Measurements from ENCODE around the gene PLA2G7. TPM values are rescaled to one million over a fixed set of nuclear protein-coding genes. Genes with fewer than 3 reads are reported as not detected.
"Not testable (repeated sequence)": the region's sequence is repeated elsewhere in the genome, so short reads cannot be mapped to it uniquely, and the experiment has no call there.

PLA2G7 gene
- total RNA-seq, 1 experiment from 2014 or later: 0.41 TPM

GRCh38 chr6:46746696-46747095 is 11.5 kb upstream of the PLA2G7 start, which contains the start of gene ANKRD66:
Gene ANKRD66 (plus strand): TSS chr6:46746933. CDS start chr6:46751949, 5,016 bp downstream.
- Histone ChIP-seq H3K4me3 (ENCODE audit: low read depth in 2 of 2, low read length in 2 of 2) (no peak within 1 kb of the TSS), H3K4me1 (ENCODE audit: control insufficient read depth, insufficient read depth, low read length) (no peaks in the 10 kb centered on the region), H3K9me3 (ENCODE audit: control insufficient read depth, insufficient read depth, low read depth, low read length) (no peaks in the 10 kb centered on the region), H3K27me3 (ENCODE audit: control insufficient read depth, insufficient read depth, low read length) (no peaks in the 10 kb centered on the region), H3K36me3 (ENCODE audit: control insufficient read depth, insufficient read depth, low read length) (no peaks in the 10 kb centered on the region), H3K27ac (ENCODE audit: low read length) (no peak within 1 kb of the TSS)
- no peak for ATAC-seq
- intact Hi-C loops (cut with micrococcal nuclease; ENCODE audit: unreplicated experiment): no loop called here
- ChIA-PET CTCF (no interaction called here), POLR2A (no interaction called here)
- TF ChIP-seq, protein P1, sequence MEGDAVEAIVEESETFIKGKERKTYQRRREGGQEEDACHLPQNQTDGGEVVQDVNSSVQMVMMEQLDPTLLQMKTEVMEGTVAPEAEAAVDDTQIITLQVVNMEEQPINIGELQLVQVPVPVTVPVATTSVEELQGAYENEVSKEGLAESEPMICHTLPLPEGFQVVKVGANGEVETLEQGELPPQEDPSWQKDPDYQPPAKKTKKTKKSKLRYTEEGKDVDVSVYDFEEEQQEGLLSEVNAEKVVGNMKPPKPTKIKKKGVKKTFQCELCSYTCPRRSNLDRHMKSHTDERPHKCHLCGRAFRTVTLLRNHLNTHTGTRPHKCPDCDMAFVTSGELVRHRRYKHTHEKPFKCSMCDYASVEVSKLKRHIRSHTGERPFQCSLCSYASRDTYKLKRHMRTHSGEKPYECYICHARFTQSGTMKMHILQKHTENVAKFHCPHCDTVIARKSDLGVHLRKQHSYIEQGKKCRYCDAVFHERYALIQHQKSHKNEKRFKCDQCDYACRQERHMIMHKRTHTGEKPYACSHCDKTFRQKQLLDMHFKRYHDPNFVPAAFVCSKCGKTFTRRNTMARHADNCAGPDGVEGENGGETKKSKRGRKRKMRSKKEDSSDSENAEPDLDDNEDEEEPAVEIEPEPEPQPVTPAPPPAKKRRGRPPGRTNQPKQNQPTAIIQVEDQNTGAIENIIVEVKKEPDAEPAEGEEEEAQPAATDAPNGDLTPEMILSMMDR (IDR thresholded peaks at IDR 0.05): no peak
- TF ChIP-seq TCF7L2 (IDR thresholded peaks at IDR 0.05; ENCODE audit: low read depth, low read length): no peak
- TF ChIP-seq SIN3A (IDR thresholded peaks at IDR 0.05; ENCODE audit: borderline replicate concordance, insufficient read depth, low read depth, low read length): no peak
- no peak for TF ChIP-seq POLR2AphosphoS5 (IDR thresholded peaks at IDR 0.05; ENCODE audit: low read depth, low read length)
- no peak for TF ChIP-seq REST (IDR thresholded peaks at IDR 0.05; ENCODE audit: insufficient read depth in 1 of 2, low read depth in 2 of 2, low read length in 1 of 2)
- no TSS peak for BruUV-seq (replicated peaks)
- DNase-seq (ENCODE audit: low read depth, low spot score): no peak
- in situ Hi-C loops (cut with HindIII; ENCODE audit: low pct_unique_long_range_greater_than_20kb, low sequenced_read_pairs): no loop called here

GRCh38 chr6:46745973-46746372 is 10.8 kb upstream of the PLA2G7 start:
- no TSS peak for BruUV-seq (replicated peaks)
- Histone ChIP-seq H3K27me3 (ENCODE audit: control insufficient read depth, insufficient read depth, low read length) (no peaks in the 10 kb centered on the region), H3K36me3 (ENCODE audit: control insufficient read depth, insufficient read depth, low read length) (no peaks in the 10 kb centered on the region), H3K9me3 (ENCODE audit: control insufficient read depth, insufficient read depth, low read depth, low read length) (no peaks in the 10 kb centered on the region), H3K27ac (ENCODE audit: low read length) (no peak overlapping the region), H3K4me3 (ENCODE audit: low read depth in 2 of 2, low read length in 2 of 2) (no peak overlapping the region), H3K4me1 (ENCODE audit: control insufficient read depth, insufficient read depth, low read length) (no peaks in the 10 kb centered on the region)
- no peak for ATAC-seq
- CTCF ChIA-PET: no interaction called here
- TF ChIP-seq, protein P1 (IDR thresholded peaks at IDR 0.05): no peak
- TF ChIP-seq POLR2AphosphoS5 (IDR thresholded peaks at IDR 0.05; ENCODE audit: low read depth, low read length): no peak
- TF ChIP-seq SIN3A (IDR thresholded peaks at IDR 0.05; ENCODE audit: borderline replicate concordance, insufficient read depth, low read depth, low read length): no peak
- TF ChIP-seq REST (IDR thresholded peaks at IDR 0.05; ENCODE audit: insufficient read depth in 1 of 2, low read depth in 2 of 2, low read length in 1 of 2): no peak
- no peak for TF ChIP-seq TCF7L2 (IDR thresholded peaks at IDR 0.05; ENCODE audit: low read depth, low read length)
- in situ Hi-C loops (cut with HindIII; ENCODE audit: low pct_unique_long_range_greater_than_20kb, low sequenced_read_pairs): no loop called here
- POLR2A ChIA-PET: interaction anchor here (0.6 kb wide), 1 partner anchor 54 kb away, joined by 5 read pairs; no protein-coding TSS in a partner anchor
- DNase-seq (ENCODE audit: low read depth, low spot score): no peak
- intact Hi-C loops (cut with micrococcal nuclease; ENCODE audit: unreplicated experiment): no loop called here

DNA sequence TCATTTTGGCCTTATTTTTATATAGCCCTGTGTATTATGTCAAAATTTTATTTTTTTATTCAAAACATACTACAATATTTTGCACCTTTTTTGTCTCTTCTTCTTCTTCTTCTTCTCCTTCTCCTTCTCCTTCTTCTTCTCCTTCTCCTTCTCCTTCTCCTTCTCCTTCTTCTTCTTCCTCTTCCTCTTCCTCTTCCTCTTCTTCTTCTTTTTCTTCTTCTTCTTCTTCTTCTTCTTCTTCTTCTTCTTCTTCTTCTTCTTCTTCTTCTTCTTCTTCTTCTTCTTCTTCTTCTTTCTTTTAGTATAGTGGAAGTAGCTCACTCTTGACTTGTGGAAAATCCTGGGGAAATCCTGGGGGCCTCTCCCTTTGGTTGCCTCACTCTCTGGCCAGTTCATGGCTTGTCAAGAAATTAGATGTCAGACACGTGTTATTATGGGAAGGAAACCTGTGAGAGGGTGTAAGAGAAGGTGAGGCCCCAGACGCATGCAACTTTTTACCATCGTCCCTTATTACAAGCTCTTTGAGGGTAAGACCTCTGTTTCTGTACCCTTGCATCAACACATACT is 9.1 kb upstream of the PLA2G7 start:
- intact Hi-C loops (cut with micrococcal nuclease; ENCODE audit: unreplicated experiment); ATAC-seq; DNase-seq (ENCODE audit: low read depth, low spot score); H3K36me3 ChIP-seq (ENCODE audit: control insufficient read depth, insufficient read depth, low read length); H3K27me3 ChIP-seq (ENCODE audit: control insufficient read depth, insufficient read depth, low read length); BruUV-seq (replicated peaks); H3K27ac ChIP-seq (ENCODE audit: low read length); POLR2A ChIA-PET; H3K9me3 ChIP-seq (ENCODE audit: control insufficient read depth, insufficient read depth, low read depth, low read length); H3K4me1 ChIP-seq (ENCODE audit: control insufficient read depth, insufficient read depth, low read length); H3K4me3 ChIP-seq (ENCODE audit: low read depth in 2 of 2, low read length in 2 of 2); CTCF ChIA-PET; in situ Hi-C loops (cut with HindIII; ENCODE audit: low pct_unique_long_range_greater_than_20kb, low sequenced_read_pairs): not testable (repeated sequence)

All from Panc1 (cell line).